ENCODE results near the gene SOBP.

DNA sequence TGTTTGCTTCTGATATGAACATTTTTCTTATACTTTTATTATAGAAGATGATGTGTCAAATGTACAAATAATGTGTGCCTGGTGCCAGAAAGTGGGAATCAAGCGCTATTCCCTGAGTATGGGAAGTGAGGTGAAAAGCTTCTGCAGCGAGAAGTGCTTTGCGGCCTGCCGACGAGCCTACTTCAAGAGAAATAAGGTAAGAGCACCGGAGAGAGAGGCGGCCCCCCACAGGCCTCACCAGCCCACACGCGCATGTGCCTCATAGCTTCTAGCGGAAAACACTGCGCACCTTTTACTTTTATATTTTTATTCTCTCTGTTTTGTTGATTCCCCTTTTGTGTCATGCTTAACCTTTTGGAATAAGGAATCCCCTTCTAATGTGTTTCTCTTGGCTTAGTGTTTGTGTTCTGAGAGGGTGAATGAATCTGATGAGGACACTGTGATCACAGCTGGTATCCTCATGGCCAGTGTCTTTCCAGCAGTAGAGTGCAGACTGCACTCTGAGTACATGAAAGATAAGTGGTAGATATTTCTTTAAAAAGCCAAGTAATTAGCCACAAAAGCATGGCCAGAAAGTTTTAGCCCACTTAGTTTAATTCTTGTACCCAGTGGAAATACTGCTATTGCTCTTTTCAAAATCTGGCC, 43.6 kb downstream of the SOBP start:
- no peak for TF ChIP-seq EZH2phosphoT487 (IDR thresholded peaks at IDR 0.05; ENCODE audit: low read depth)
- TF ChIP-seq, protein P1, sequence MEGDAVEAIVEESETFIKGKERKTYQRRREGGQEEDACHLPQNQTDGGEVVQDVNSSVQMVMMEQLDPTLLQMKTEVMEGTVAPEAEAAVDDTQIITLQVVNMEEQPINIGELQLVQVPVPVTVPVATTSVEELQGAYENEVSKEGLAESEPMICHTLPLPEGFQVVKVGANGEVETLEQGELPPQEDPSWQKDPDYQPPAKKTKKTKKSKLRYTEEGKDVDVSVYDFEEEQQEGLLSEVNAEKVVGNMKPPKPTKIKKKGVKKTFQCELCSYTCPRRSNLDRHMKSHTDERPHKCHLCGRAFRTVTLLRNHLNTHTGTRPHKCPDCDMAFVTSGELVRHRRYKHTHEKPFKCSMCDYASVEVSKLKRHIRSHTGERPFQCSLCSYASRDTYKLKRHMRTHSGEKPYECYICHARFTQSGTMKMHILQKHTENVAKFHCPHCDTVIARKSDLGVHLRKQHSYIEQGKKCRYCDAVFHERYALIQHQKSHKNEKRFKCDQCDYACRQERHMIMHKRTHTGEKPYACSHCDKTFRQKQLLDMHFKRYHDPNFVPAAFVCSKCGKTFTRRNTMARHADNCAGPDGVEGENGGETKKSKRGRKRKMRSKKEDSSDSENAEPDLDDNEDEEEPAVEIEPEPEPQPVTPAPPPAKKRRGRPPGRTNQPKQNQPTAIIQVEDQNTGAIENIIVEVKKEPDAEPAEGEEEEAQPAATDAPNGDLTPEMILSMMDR (IDR thresholded peaks at IDR 0.05; ENCODE audit: low read depth, low read length): no peak
